ENCODE results near the gene PROSER3. TPM values are rescaled to one million over a fixed set of nuclear protein-coding genes. Genes with fewer than 3 reads are reported as not detected.

The PROSER3 gene
- polyA plus RNA-seq, 1 donor (not counting 4 experiments of a cell fraction or from before 2014, with no cell fraction given), result 5.5 TPM

- Histone ChIP-seq H3K27me3 (ENCODE audit: control insufficient read depth, extremely low read depth, insufficient read depth, low read length) (no peaks in the 10 kb centered on the region), H2AFZ (ENCODE audit: control insufficient read depth, low read length) (no peak overlapping the region), H3K27ac (ENCODE audit: control insufficient read depth, insufficient read depth, low read length) (peak overlapping the region; percentile 94), H3K4me3 (ENCODE audit: control insufficient read depth in 2 of 3, extremely low read depth in 1 of 3, insufficient read depth in 2 of 3, low read depth in 1 of 3, low read length in 3 of 3) (peak overlapping the region; percentile 65 to 100 (median 98)), H3K9ac (ENCODE audit: control insufficient read depth, extremely low read depth, insufficient read depth, low read length) (peak overlapping the region; percentile 93), H3K4me2 (ENCODE audit: control insufficient read depth, extremely low read depth, insufficient read depth, low read depth, low read length) (peak overlapping the region; percentile 92), H3K79me2 (ENCODE audit: control insufficient read depth, insufficient read depth, low read length) (peaks cover 30% of the 10 kb centered on the region), H4K20me1 (ENCODE audit: control insufficient read depth, extremely low read depth, insufficient read depth, low read length) (no peaks in the 10 kb centered on the region), H3K9me3 (ENCODE audit: control insufficient read depth, low read depth, low read length) (no peaks in the 10 kb centered on the region), H3K9me1 (ENCODE audit: control insufficient read depth, extremely low read depth, insufficient read depth, low read length) (no peaks in the 10 kb centered on the region), H3K36me3 (ENCODE audit: control insufficient read depth in 2 of 2, extremely low read depth in 1 of 2, insufficient read depth in 2 of 2, low read length in 2 of 2) (peaks cover 6 to 11% of the 10 kb centered on the region in 2 experiments), H3K4me1 (ENCODE audit: control insufficient read depth, extremely low read depth, insufficient read depth, low read length) (peaks cover 25% of the 10 kb centered on the region)
- dilution Hi-C loops (cut with MboI; ENCODE audit: extremely low pct_ligation_motif_present, low sequenced_read_pairs), result no loop called here
- DNase-seq (ENCODE audit: low read depth, low spot score) (no peak), FAIRE-seq (no peak)
- TF ChIP-seq CTCF (optimal IDR thresholded peaks at IDR 0.05 in 1 of 3, IDR thresholded peaks at IDR 0.05 in 1 of 3, conservative IDR thresholded peaks at IDR 0.05 in 1 of 3; ENCODE audit: extremely low read depth in 1 of 3, insufficient read depth in 2 of 3, low read length in 3 of 3) (no peak), EZH2 (IDR thresholded peaks at IDR 0.05; ENCODE audit: low read length) (no peak)
These were observed 11.4 kb upstream of the PROSER3 start for GRCh38 chr19:35746531-35746930.

- TF ChIP-seq EZH2 (IDR thresholded peaks at IDR 0.05; ENCODE audit: low read length) (no peak), CTCF (optimal IDR thresholded peaks at IDR 0.05 in 1 of 3, IDR thresholded peaks at IDR 0.05 in 1 of 3, conservative IDR thresholded peaks at IDR 0.05 in 1 of 3; ENCODE audit: extremely low read depth in 1 of 3, insufficient read depth in 2 of 3, low read length in 3 of 3) (no peak)
- no peaks in the 10 kb centered on the region for H3K9me3 ChIP-seq (ENCODE audit: control insufficient read depth, low read depth, low read length)
- peak within 1 kb of the TSS; percentile 95 for H3K4me2 ChIP-seq (ENCODE audit: control insufficient read depth, extremely low read depth, insufficient read depth, low read depth, low read length)
- H3K9me1 ChIP-seq (ENCODE audit: control insufficient read depth, extremely low read depth, insufficient read depth, low read length), result no peaks in the 10 kb centered on the region
- H3K9ac ChIP-seq (ENCODE audit: control insufficient read depth, extremely low read depth, insufficient read depth, low read length), result peak within 1 kb of the TSS; percentile 97
- peaks cover 11 to 14% of the 10 kb centered on the region in 2 experiments for H3K36me3 ChIP-seq (ENCODE audit: control insufficient read depth in 2 of 2, extremely low read depth in 1 of 2, insufficient read depth in 2 of 2, low read length in 2 of 2)
- peak within 1 kb of the TSS; percentile 91 for H3K27ac ChIP-seq (ENCODE audit: control insufficient read depth, insufficient read depth, low read length)
- peaks cover 25% of the 10 kb centered on the region for H3K4me1 ChIP-seq (ENCODE audit: control insufficient read depth, extremely low read depth, insufficient read depth, low read length)
- peak within 1 kb of the TSS; percentile 92 for H2AFZ ChIP-seq (ENCODE audit: control insufficient read depth, low read length)
- peak within 1 kb of the TSS; percentile 89 to 100 (median 98) for H3K4me3 ChIP-seq (ENCODE audit: control insufficient read depth in 2 of 3, extremely low read depth in 1 of 3, insufficient read depth in 2 of 3, low read depth in 1 of 3, low read length in 3 of 3)
- dilution Hi-C loops (cut with MboI; ENCODE audit: extremely low pct_ligation_motif_present, low sequenced_read_pairs), result no loop called here
- H3K27me3 ChIP-seq (ENCODE audit: control insufficient read depth, extremely low read depth, insufficient read depth, low read length), result no peaks in the 10 kb centered on the region
- peak; percentile 98 for DNase-seq (ENCODE audit: low read depth, low spot score)
- peaks cover 30% of the 10 kb centered on the region for H3K79me2 ChIP-seq (ENCODE audit: control insufficient read depth, insufficient read depth, low read length)
- no peaks in the 10 kb centered on the region for H4K20me1 ChIP-seq (ENCODE audit: control insufficient read depth, extremely low read depth, insufficient read depth, low read length)
- FAIRE-seq, result peak; percentile 84
These were observed 9.6 kb upstream of the PROSER3 start, which contains the start of gene LIN37 for GRCh38 chr19:35748106-35749020. TSS of gene LIN37 (plus strand) at chr19:35748576. CDS start at chr19:35748725, 149 bp downstream.

Measured in keratinocyte (primary cell).